DMS114 treated with DMSO at 0.1 percent for 48 hours (cell line): ENCODE results near the gene KCNMB1.
"Not testable (repeated sequence)": the region's sequence is repeated elsewhere in the genome, so short reads cannot be mapped to it uniquely, and the experiment has no call there.

Experiments used
- DNase-seq: peaks from one replicate; lab custom pipeline; 2025; ENCODE audit not compliant: unreplicated experiment; lab: John Stamatoyannopoulos, UW

KCNMB1 gene

GRCh38 chr5:170378740-170379139 is 10.4 kb downstream of the KCNMB1 start:
- DNase-seq = no peak

GRCh38 chr5:170377027-170377426 is 12.1 kb downstream of the KCNMB1 start:
- no peak for DNase-seq

- DNase-seq = not testable (repeated sequence)
These were observed 12.6 kb downstream of the KCNMB1 start for GRCh38 chr5:170376526-170376925.

- DNase-seq = no peak
These were observed 13.9 kb downstream of the KCNMB1 start for GRCh38 chr5:170375283-170375682.

GRCh38 chr5:170372971-170373370 is 16.2 kb downstream of the KCNMB1 start:
- no peak for DNase-seq

GRCh38 chr5:170368586-170368985 is 20.6 kb downstream of the KCNMB1 start:
- DNase-seq = no peak

GRCh38 chr5:170366276-170366675 is 22.9 kb downstream of the KCNMB1 start:
- no peak for DNase-seq

- DNase-seq = no peak
These were observed 23.3 kb downstream of the KCNMB1 start for GRCh38 chr5:170365831-170366230.

GRCh38 chr5:170365011-170365410 is 24.2 kb downstream of the KCNMB1 start:
- DNase-seq = no peak

- DNase-seq = no peak
These were observed 25.5 kb downstream of the KCNMB1 start for GRCh38 chr5:170363671-170364070.

- DNase-seq = no peak
These were observed 26.5 kb downstream of the KCNMB1 start for GRCh38 chr5:170362656-170363055.

- DNase-seq = no peak
These were observed 27.1 kb downstream of the KCNMB1 start for GRCh38 chr5:170362102-170362501.

- no peak for DNase-seq
These were observed 27.6 kb downstream of the KCNMB1 start for GRCh38 chr5:170361616-170362015.

- DNase-seq = no peak
These were observed 28.1 kb downstream of the KCNMB1 start for GRCh38 chr5:170361116-170361515.

- DNase-seq = no peak
These were observed 28.5 kb downstream of the KCNMB1 start for GRCh38 chr5:170360709-170361108.

- DNase-seq = no peak
These were observed 31.2 kb downstream of the KCNMB1 start for GRCh38 chr5:170357955-170358444.

- no peak for DNase-seq
These were observed 33.5 kb downstream of the KCNMB1 start for GRCh38 chr5:170355601-170356098.

- no peak for DNase-seq
These were observed 35.2 kb downstream of the KCNMB1 start for GRCh38 chr5:170353961-170354360.

GRCh38 chr5:170353011-170353761 is 36.0 kb downstream of the KCNMB1 start:
- DNase-seq = no peak

GRCh38 chr5:170348137-170348633 is 41.0 kb downstream of the KCNMB1 start:
- peak; percentile 3 for DNase-seq

- DNase-seq = no peak
These were observed 42.1 kb downstream of the KCNMB1 start for GRCh38 chr5:170347022-170347567.

- DNase-seq = no peak
These were observed 43.2 kb downstream of the KCNMB1 start for GRCh38 chr5:170345971-170346370.
